Esophagus squamous epithelium (tissue), 5 donors: ENCODE measurements around the gene PTGDS. TPM values are rescaled to one million over a fixed set of nuclear protein-coding genes. Genes with fewer than 3 reads are reported as not detected.

Experiments
- DNase-seq: peaks from one replicate; lab custom pipeline; 2025; lab: John Stamatoyannopoulos, UW
- H3K27ac ChIP-seq, 4 donors: fragments of 200-600 bp; sonication (generic); one replicate each; pipeline ENCODE4 v1.5.1; 2016 to 2019; ENCODE audit warnings: mild to moderate bottlenecking in 1 of 4
- H3K27me3 ChIP-seq, 4 donors: fragments of 200-600 bp; sonication (generic); 1 replicate in 3 of 4; 2 replicates in 1 of 4; pipeline versions ENCODE4 v1.5.1 to v1.6.0; 2017 to 2021; ENCODE audit warnings: antibody characterized with exemption in 1 of 4
- H3K36me3 ChIP-seq, 3 donors: fragments of 200-600 bp; sonication (generic); one replicate each; pipeline ENCODE4 v1.5.1; 2016 to 2019
- H3K4me1 ChIP-seq, 3 donors: fragments of 200-600 bp; sonication (generic); one replicate each; pipeline ENCODE4 v1.5.1; 2017 to 2019
- H3K4me3 ChIP-seq, 4 donors: fragments of 200-600 bp; sonication (generic); 1 replicate in 3 of 4; 2 replicates in 1 of 4; pipeline ENCODE4 v1.5.1; 2016 to 2019; ENCODE audit warnings: mild to moderate bottlenecking in 2 of 4, moderate library complexity in 1 of 4
- H3K9me3 ChIP-seq, 3 donors: fragments of 200-600 bp; sonication (generic); one replicate each; pipeline ENCODE4 v1.5.1; 2016 to 2019
- POLR2A ChIP-seq, 4 donors: fragments of 450-650 bp; IDR thresholded peaks; one replicate each; pipeline ENCODE4 v1.6.1; 2017; ENCODE audit warnings: antibody characterized with exemption in 4 of 4, mild to moderate bottlenecking in 4 of 4, moderate library complexity in 3 of 4
- WGBS, 2 donors: methylation state at CpG; one replicate each; pipeline ENCODE4 v1.1.5; 2018; 5-methylcytosine and 5-hydroxymethylcytosine counted together
- intact Hi-C: fragments of 100-400 bp; cut with DNase I; formaldehyde crosslinking; loops from one replicate; pipeline ENCODE4 v1.15.0; 2022
- total RNA-seq, 4 donors: library from RNA; depleted of rRNA; stranded (reverse); fragments of >200 nt; gene quantifications; one replicate each; pipeline ENCODE4 v1.1.0, GENCODE V29; 2016
- TF ChIP-seq, protein P1 (sequence below), 6 experiments: fragments of 450-650 bp in 4 of 6; fragments of 200-600 bp in 2 of 6; sonication (generic) in 2 of 6; IDR thresholded peaks; one replicate each; pipeline ENCODE4 v1.5.1; 2016 to 2019; ENCODE audit warnings: antibody characterized with exemption in 6 of 6, mild to moderate bottlenecking in 4 of 6, moderate library complexity in 4 of 6
- donor health status: DM: yes; HTN: yes; CAD: no.

Gene PTGDS
- total RNA-seq, 4 donors from 2014 or later, result 1.7 to 208 (median 4.8) TPM

DNA sequence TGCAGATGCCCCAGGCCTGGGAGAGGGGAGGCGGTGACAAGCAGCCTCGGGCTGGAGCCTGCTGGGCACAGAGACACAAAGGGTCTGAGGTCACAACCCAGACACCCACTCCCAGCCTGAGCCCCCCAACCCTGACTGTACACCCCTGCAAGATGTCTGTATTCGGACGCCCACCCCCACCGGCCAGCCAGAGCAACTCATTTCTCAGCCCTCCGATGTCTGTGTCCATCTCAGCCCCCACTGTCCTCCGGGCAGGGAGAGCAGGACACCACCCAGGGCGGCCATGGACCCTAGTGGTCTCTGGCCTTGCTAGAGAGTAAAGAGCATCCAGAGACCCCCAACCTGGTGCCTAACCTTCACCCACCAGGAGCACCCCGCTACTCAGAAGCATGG, 21.4 kb upstream of the PTGDS start:
- Histone ChIP-seq H3K4me1 (peaks cover 2 to 5% (median 2%) of the 10 kb centered on the region in 3 donors), H3K36me3 (no peaks in the 10 kb centered on the region), H3K27ac (no peak overlapping the region), H3K9me3 (no peaks in the 10 kb centered on the region), H3K27me3 (no peaks in the 10 kb centered on the region), H3K4me3 (no peak overlapping the region)
- 100% methylated on average over 5 of the region's 9 CpGs; no CpG with 5 or more reads in 1 of the 2 donors for WGBS, 2 donors
- no peak for TF ChIP-seq POLR2A (IDR thresholded peaks at IDR 0.05)
- TF ChIP-seq, protein P1, sequence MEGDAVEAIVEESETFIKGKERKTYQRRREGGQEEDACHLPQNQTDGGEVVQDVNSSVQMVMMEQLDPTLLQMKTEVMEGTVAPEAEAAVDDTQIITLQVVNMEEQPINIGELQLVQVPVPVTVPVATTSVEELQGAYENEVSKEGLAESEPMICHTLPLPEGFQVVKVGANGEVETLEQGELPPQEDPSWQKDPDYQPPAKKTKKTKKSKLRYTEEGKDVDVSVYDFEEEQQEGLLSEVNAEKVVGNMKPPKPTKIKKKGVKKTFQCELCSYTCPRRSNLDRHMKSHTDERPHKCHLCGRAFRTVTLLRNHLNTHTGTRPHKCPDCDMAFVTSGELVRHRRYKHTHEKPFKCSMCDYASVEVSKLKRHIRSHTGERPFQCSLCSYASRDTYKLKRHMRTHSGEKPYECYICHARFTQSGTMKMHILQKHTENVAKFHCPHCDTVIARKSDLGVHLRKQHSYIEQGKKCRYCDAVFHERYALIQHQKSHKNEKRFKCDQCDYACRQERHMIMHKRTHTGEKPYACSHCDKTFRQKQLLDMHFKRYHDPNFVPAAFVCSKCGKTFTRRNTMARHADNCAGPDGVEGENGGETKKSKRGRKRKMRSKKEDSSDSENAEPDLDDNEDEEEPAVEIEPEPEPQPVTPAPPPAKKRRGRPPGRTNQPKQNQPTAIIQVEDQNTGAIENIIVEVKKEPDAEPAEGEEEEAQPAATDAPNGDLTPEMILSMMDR (IDR thresholded peaks at IDR 0.05), result no peak
- DNase-seq, result no peak
- intact Hi-C loops, result no loop called here

DNA sequence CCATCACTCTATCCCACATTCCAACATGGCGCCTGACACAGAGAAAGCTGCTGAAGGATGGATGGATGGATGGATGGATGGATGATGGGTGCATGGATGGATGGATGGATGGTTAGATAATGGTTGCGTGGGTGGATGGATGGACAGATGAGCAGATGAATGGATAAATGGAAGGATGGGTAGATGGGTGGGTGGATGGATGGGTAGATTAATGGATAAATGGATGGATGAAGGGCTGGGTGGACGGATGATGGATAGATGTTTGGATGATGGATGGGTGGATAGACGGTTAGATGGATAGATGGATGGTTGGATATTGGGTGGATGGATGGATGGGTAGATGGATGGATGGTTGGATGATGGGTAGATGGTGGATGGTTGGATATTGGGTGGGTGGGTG, 20.7 kb upstream of the PTGDS start:
- WGBS, 2 donors, result 94 to 95% methylated on average over 4 of the region's 4 CpGs
- H3K27ac ChIP-seq, result no peak overlapping the region
- H3K4me1 ChIP-seq, result peaks cover 8 to 10% (median 8%) of the 10 kb centered on the region in 3 donors
- H3K9me3 ChIP-seq, result no peaks in the 10 kb centered on the region
- no peak for DNase-seq
- H3K27me3 ChIP-seq, result no peaks in the 10 kb centered on the region
- TF ChIP-seq, protein P1 (IDR thresholded peaks at IDR 0.05), result no peak
- TF ChIP-seq POLR2A (IDR thresholded peaks at IDR 0.05), result no peak
- intact Hi-C loops, result no loop called here
- H3K4me3 ChIP-seq, result no peak overlapping the region
- H3K36me3 ChIP-seq, result no peaks in the 10 kb centered on the region

DNA sequence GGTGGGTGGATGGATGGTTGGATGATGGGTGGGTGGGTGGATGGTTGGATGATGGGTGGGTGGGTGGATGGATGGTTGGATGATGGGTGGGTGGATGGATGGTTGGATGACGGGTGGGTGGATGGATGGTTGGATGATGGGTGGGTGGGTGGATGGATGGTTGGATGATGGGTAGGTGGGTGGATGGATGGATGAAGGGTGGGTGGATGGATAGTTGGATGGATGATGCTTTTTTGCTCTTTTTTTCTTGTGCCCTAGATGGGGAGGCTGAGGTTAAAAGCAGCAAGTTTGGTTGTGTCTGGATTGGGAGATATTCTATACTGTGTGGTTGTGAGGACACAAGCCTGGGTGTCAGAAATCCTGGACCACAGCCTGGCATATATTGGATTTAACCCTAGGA, 19.8 kb upstream of the PTGDS start:
- DNase-seq, result no peak
- TF ChIP-seq, protein P1 (IDR thresholded peaks at IDR 0.05), result no peak
- no peak for TF ChIP-seq POLR2A (IDR thresholded peaks at IDR 0.05)
- Histone ChIP-seq H3K36me3 (no peaks in the 10 kb centered on the region), H3K9me3 (no peaks in the 10 kb centered on the region), H3K4me1 (peaks cover 8 to 16% (median 10%) of the 10 kb centered on the region in 3 donors), H3K27me3 (no peaks in the 10 kb centered on the region), H3K27ac (no peak overlapping the region), H3K4me3 (no peak overlapping the region)
- 85 to 89% methylated on average over 1 of the region's 1 CpG for WGBS, 2 donors
- intact Hi-C loops, result no loop called here

DNA sequence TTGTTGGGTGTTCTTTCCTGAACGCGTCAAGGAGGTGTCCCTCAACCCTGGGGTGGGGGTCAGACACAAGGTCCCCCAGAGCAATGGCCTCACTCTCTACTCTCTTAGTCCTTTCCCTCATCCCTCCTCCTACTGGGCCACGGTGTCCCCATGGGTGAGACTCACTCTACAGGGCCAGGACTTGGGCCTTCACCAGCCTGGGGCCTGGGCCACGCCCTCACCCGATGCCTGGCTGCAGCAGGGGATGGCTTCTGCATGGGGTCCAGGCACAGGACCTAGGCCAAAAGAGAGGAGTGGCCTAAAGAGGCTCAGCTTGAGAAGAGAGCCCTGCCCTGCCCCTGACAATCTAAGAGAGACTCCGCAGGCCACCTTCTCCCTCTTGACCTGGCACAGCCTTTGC, 19.4 kb upstream of the PTGDS start:
- Histone ChIP-seq H3K27me3 (no peaks in the 10 kb centered on the region), H3K4me1 (peaks cover 8 to 16% (median 10%) of the 10 kb centered on the region in 3 donors), H3K9me3 (no peaks in the 10 kb centered on the region), H3K36me3 (no peaks in the 10 kb centered on the region), H3K27ac (no peak overlapping the region), H3K4me3 (no peak overlapping the region)
- TF ChIP-seq, protein P1 (IDR thresholded peaks at IDR 0.05), result no peak
- TF ChIP-seq POLR2A (IDR thresholded peaks at IDR 0.05), result no peak
- 81 to 100% methylated on average over 3 to 4 of the region's 6 CpGs for WGBS, 2 donors
- intact Hi-C loops, result no loop called here
- no peak for DNase-seq

DNA sequence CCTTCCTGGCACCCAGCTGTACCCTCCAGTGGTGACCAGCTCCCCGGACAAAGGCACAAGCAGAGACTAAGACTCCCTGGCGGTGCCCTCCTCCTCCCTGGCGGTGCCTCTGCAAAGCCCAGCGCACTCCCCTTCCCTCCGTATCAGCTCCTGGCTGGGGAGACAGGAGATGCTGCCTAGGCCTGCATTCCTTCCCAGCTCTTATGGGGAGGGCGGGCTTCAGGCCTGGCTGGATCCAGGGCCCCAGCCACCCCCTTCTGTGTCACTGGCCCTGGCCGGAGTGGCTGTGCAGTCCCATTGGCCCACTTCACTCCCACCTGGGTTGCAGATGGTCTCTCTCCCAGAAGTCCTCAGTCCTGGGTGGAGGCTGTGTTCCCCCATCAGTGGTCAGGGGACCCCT, 18.8 kb upstream of the PTGDS start:
- DNase-seq, result no peak
- Histone ChIP-seq H3K27me3 (no peaks in the 10 kb centered on the region), H3K4me1 (peaks cover 8 to 19% (median 10%) of the 10 kb centered on the region in 3 donors), H3K4me3 (no peak overlapping the region), H3K27ac (no peak overlapping the region), H3K9me3 (no peaks in the 10 kb centered on the region), H3K36me3 (no peaks in the 10 kb centered on the region)
- intact Hi-C loops, result no loop called here
- TF ChIP-seq, protein P1 (IDR thresholded peaks at IDR 0.05), result no peak
- no peak for TF ChIP-seq POLR2A (IDR thresholded peaks at IDR 0.05)
- WGBS, 2 donors, result 98% methylated on average over 5 of the region's 7 CpGs; no CpG with 5 or more reads in 1 of the 2 donors
